ENCODE data around the gene RSPH6A. TPM values are rescaled to one million over a fixed set of nuclear protein-coding genes. Genes with fewer than 3 reads are reported as not detected.
A peak's percentile ranks its signal among the peaks of the same experiment; 100 is the strongest.
"Not testable (repeated sequence)": the region's sequence is repeated elsewhere in the genome, so short reads cannot be mapped to it uniquely, and the experiment has no call there.

Gene RSPH6A
- total and polyA plus RNA-seq, 2 donors (not counting 1 experiment from before 2014, with no cell fraction given): 0.17 TPM; not detected in 1

- Histone ChIP-seq H3K9ac (ENCODE audit: insufficient read depth, low read length) (no peak overlapping the region), H3K4me2 (ENCODE audit: extremely low read depth, insufficient read depth, low read length) (no peak overlapping the region), H3K4me3 (replicated peaks in 1 of 4; ENCODE audit: control extremely low read depth in 1 of 4, insufficient read depth in 1 of 4, low read depth in 3 of 4, low read length in 4 of 4) (no peak overlapping the region), H4K20me1 (ENCODE audit: control insufficient read depth, extremely low read depth, insufficient read depth, low read length) (no peaks in the 10 kb centered on the region), H3K27ac (ENCODE audit: insufficient read depth, low read length) (no peak overlapping the region), H2AFZ (ENCODE audit: low read length) (no peak overlapping the region), H3K9me3 (ENCODE audit: control insufficient read depth, insufficient read depth, low read depth, low read length) (no peaks in the 10 kb centered on the region), H3K27me3 (ENCODE audit: control insufficient read depth, insufficient read depth, low read length) (no peaks in the 10 kb centered on the region), H3K36me3 (ENCODE audit: control insufficient read depth, insufficient read depth, low read length) (no peaks in the 10 kb centered on the region), H3K4me1 (ENCODE audit: control insufficient read depth, extremely low read depth, insufficient read depth, low read length) (peaks cover 5% of the 10 kb centered on the region), H3K79me2 (ENCODE audit: control insufficient read depth, insufficient read depth, low read length) (no peaks in the 10 kb centered on the region)
- peak; percentile 36 to 64 for DNase-seq (ENCODE audit: low read depth in 2 of 2)
- no peak for TF ChIP-seq CTCF (conservative IDR thresholded peaks at IDR 0.05 in 1 of 2, IDR thresholded peaks at IDR 0.05 in 1 of 2; ENCODE audit: low read depth in 1 of 2, low read length in 2 of 2)
- TF ChIP-seq EZH2 (IDR thresholded peaks at IDR 0.05; ENCODE audit: low read length, missing control alignments): no peak
These were observed 15.0 kb downstream of the RSPH6A start for GRCh38 chr19:45800070-45800553.

- not testable (repeated sequence) for H3K4me1 ChIP-seq (ENCODE audit: control insufficient read depth, extremely low read depth, insufficient read depth, low read length); H3K36me3 ChIP-seq (ENCODE audit: control insufficient read depth, insufficient read depth, low read length); H3K4me2 ChIP-seq (ENCODE audit: extremely low read depth, insufficient read depth, low read length); H2AFZ ChIP-seq (ENCODE audit: low read length); H3K9ac ChIP-seq (ENCODE audit: insufficient read depth, low read length); H3K4me3 ChIP-seq (replicated peaks in 1 of 4; ENCODE audit: control extremely low read depth in 1 of 4, insufficient read depth in 1 of 4, low read depth in 3 of 4, low read length in 4 of 4); H3K27me3 ChIP-seq (ENCODE audit: control insufficient read depth, insufficient read depth, low read length); H4K20me1 ChIP-seq (ENCODE audit: control insufficient read depth, extremely low read depth, insufficient read depth, low read length); DNase-seq (ENCODE audit: low read depth in 2 of 2); H3K27ac ChIP-seq (ENCODE audit: insufficient read depth, low read length); H3K9me3 ChIP-seq (ENCODE audit: control insufficient read depth, insufficient read depth, low read depth, low read length); H3K79me2 ChIP-seq (ENCODE audit: control insufficient read depth, insufficient read depth, low read length)
These were observed 15.6 kb downstream of the RSPH6A start for GRCh38 chr19:45799541-45799940.

DNA sequence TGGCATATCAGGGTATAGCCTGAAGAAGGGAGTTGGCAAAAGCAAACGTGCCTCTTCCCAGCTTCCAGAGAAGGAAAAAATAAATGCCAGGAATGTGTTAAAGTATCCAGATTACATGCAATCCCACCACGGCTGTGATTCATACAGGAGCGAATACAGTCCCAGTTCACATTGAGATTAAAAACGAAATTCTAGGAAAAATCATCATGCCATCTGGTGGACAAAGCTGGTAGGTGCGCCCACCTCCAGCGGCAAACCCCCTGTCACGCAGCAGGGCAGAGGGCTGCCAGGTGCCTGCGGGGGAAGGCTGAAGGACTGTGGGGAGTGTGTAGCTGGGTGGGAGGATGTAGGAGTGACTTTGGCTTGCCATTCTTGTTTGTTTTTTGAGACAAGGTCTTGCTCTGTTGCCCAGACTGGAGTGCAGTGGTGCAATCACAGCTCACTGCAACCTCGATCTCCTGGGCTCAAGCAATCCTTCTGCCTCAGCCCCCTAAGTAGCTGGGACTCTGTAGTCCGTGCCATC is 16.1 kb downstream of the RSPH6A start:
- Histone ChIP-seq H4K20me1 (ENCODE audit: control insufficient read depth, extremely low read depth, insufficient read depth, low read length) (no peaks in the 10 kb centered on the region), H3K4me1 (ENCODE audit: control insufficient read depth, extremely low read depth, insufficient read depth, low read length) (peaks cover 5% of the 10 kb centered on the region), H3K36me3 (ENCODE audit: control insufficient read depth, insufficient read depth, low read length) (no peaks in the 10 kb centered on the region), H3K9me3 (ENCODE audit: control insufficient read depth, insufficient read depth, low read depth, low read length) (no peaks in the 10 kb centered on the region), H3K27ac (ENCODE audit: insufficient read depth, low read length) (no peak overlapping the region), H3K4me2 (ENCODE audit: extremely low read depth, insufficient read depth, low read length) (no peak overlapping the region), H3K79me2 (ENCODE audit: control insufficient read depth, insufficient read depth, low read length) (no peaks in the 10 kb centered on the region), H3K9ac (ENCODE audit: insufficient read depth, low read length) (no peak overlapping the region), H3K27me3 (ENCODE audit: control insufficient read depth, insufficient read depth, low read length) (no peaks in the 10 kb centered on the region), H2AFZ (ENCODE audit: low read length) (no peak overlapping the region), H3K4me3 (replicated peaks in 1 of 4; ENCODE audit: control extremely low read depth in 1 of 4, insufficient read depth in 1 of 4, low read depth in 3 of 4, low read length in 4 of 4) (no peak overlapping the region)
- peak; percentile 67 to 85 for TF ChIP-seq CTCF (conservative IDR thresholded peaks at IDR 0.05 in 1 of 2, IDR thresholded peaks at IDR 0.05 in 1 of 2; ENCODE audit: low read depth in 1 of 2, low read length in 2 of 2)
- TF ChIP-seq EZH2 (IDR thresholded peaks at IDR 0.05; ENCODE audit: low read length, missing control alignments): no peak
- peak; percentile 79 to 80 for DNase-seq (ENCODE audit: low read depth in 2 of 2)

Data from fibroblast of lung (primary cell).